SK-N-DZ (cell line): ENCODE results near the gene ARHGEF40.

Source experiments
- DNase-seq: peaks from one replicate; pipeline ENCODE4 v3.0.0-alpha.2; 2015; ENCODE audit warnings: low spot score

The ARHGEF40 gene

DNA sequence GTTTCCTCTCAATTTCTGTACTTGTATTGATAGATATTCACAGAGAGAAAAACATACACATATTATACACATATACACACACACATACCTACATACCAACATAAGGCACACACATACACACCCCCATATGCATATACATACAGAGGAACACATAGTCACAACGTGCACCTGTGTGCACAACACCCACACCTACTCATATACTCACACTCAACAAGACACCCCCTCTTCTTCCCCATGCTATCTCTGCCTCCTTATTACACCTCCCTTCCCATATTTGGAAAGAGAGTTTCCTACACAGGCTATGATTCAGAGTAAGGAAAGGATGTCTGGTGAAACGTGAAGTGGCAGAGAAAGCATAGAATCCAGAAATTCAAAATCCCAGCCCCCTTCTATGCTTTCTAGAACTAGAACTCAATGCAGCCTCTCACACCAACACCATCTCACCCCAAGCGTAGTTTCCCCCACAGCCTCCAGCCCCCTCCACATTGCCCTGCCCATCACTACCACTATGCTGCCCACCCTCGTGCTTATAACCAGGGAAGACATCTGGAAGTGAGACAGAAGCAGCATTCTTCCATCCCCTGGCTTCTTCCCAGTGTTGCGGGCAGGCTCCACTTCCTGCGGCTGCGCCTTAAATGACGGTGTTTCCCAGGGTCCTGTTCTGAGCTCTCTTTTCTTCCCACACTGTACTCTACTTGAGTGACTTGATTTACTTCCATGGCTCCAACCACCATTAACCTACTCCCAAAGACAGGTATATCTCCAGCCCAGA lies 10.1 kb upstream of the ARHGEF40 start:
- DNase-seq = no peak

DNA sequence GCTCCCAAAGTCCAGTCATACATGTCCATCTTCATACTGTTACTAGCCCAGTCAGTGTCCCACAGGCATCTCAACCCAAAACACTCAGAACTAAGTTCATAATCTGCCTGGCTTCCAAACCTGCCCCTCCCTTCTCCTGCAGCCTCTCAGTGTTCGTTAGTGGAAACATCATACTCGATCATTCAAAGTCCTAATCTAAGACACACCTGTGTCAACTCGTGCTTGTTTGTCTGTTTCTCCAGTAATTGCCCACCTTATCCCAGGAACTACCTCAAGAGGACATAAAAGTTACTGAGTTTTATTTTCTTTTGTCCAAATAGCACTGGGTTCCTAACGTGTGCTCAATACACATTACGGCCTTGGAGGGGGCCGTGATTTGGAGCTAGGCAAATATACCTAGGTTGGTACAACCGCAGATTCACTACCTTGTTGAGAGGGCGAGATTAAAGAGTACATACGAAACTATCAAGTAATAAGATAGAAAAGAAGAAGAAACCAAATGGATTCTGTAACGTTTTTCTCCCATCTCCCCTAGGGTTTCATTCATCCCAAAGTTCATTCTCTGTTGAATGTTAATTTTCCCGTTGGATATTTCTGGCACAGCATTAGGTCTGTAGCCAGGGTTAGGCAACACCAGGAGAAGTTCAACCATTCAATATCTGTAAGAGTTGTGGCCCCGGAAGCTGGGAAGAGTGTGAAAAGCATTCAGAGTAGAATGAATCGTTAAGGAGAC lies 9.3 kb upstream of the ARHGEF40 start:
- no peak for DNase-seq

DNA sequence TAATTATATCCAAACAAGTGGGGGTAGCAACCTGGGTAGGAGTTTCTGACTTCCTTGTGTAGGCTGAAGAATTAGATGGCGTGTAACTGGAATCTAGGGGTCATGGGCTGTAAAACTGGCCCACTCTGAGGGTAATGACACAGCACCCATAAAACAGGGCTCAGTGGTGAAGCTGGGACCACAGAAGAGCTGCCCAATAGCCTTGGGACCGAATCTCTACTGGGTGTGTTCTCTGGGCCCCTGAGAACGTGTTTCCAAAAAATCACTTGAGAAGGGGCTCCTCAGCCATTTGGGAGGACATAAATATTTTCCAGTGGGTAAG lies 8.8 kb upstream of the ARHGEF40 start:
- DNase-seq = no peak

DNA sequence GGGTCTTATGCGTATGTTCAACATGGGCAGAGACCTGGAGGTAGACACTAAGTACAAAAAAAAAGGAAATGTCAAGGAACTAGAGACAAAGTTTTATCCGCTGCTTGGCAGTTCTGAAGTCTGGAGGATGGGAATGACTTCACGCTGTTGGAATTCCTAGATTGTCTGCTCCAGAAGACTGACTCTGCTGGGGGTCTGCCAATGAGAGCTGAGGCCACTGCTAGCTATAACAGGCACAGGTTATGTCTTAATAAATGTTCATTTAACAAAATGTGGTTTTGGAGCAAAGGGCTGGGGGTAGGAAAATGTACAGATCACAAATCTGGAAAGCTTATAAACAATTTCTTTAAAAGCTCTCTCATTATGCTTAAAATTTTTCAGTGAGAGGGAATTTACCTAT lies 6.6 kb upstream of the ARHGEF40 start:
- no peak for DNase-seq

DNA sequence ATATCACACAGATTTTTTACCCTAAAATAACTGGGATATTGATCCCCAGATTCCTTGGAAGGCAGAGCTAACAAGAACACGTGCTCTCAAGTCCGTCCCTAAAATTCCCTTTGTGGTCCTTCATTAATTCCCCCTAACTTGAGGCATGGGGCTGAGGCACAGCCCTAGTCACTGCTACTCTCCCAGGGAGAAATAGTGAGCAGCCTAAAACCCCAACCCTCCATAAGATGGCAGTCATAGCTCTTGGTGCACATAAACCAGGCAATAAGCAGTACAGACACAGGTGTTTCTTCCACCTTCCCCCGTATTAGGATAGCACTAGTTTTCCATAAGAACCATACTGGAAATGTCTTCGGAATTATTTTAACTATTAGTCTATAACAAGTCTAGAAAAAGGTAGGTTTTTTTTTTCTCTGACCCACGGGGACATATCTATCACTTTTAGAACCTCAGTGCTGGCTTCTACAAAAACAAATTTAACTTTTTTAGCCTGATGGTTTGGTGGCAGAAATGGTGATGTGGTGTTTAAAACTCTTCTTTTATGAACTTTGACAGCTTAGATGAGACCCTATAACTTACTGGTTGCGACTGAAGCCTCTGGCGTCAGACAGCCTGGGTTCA lies 3.1 kb upstream of the ARHGEF40 start:
- peak; percentile 17 for DNase-seq

DNA sequence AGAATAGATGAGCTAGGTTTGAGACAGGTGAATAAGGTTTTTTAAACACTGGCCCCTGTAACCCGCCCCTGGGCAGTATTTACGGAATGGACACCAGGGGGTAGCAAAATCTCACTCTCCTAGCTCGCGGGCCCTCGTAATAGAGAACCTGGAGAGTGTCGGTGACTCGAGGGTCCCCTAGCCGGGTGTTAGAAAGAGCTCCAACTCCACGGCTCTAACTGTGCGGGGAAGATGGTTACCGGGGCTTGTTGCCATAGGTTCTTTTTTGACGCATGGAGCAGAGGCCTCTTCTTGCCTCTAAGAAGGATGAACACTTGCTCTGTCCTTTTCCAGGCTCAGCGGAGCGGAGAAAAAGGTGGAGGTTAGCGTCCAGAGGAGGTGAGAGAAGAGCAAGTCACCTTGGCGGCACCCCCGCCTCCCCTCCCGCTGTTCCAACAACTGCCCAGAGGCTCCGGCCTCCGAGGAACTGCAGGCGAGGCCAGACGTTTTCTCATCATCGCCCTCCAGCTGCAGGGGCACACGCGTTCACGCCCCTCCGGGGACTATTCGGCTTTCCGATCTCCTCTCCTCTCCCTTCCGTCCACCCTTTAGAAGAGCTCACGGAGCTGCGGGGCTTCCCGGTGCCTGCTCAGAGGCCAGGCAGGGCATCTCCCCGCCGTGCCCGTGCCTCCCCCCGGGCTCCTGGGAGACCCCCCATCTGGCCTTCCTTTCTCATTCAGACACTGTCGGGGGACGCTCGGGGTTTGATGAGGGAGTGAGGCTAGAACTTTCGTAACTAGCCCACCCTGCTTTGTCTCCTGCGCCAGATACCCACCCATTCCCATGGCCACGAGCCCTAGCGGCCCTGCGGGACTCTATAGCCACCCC lies 1.4 kb upstream of the ARHGEF40 start:
- peak; percentile 78 for DNase-seq

DNA sequence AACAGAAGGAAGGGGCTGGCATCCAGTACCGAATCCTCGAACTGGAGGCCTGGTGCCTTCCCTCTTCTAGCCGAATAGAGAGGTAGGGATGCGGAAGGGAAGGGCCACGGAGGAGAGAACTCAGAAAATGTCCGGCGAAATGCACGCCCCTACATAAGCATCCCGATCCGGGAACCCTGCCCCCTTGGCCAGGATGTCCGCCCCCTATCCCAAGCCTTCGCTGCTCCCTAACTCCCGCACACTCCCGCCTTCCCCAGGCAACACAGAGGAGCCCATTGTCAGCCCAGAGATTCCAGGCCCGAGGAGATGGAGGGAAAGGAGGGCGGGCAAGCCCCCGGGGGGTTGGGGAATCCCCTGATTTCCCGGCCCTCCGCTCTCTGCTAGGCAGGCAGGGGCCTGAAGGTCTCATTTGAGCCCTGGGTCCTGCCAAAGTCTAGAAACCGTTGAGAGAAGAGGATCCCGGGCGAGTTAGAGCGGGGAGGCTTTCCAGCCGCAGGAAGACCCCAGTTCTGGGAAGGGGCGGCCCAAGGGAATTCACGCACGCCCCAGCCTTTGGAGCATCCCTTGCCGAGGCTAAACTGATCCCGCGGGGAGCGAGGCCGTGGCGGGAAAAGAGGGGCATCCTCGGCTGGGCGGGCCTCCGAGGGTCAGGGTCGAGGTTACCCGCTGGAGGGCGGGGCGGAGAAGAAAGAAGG lies 569 bp upstream of the ARHGEF40 start:
- DNase-seq = peak; percentile 74

DNA sequence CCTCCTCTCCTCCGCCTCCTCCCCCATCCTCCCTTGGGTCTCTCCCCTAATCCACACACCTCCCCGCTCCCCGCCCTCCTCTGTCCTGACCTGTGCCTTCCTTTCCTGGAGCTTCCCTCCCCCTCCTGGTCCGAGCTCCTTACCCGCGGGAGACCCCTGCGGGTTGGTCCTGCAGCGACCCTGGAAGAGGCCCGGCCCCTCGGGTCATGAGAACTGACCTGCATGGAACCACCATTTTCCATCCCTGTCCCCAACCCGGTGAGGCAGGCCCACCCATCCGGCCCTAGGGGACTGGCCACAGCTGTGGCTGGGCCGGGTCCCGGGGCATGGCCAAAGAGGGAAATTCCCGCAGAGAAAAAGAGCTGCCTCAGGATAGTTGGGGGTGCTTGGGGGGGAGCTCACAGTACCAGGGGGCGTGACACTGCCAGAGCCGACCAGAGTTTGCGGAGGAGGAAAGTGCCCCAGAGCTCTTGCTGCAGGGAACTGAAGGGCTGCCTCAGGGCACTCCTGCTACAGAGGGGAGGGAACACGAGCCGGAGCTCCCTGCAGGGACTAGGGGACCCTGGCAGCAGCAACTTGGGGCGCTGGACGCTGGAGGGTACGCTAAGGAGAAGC lies 613 bp downstream of the ARHGEF40 start:
- DNase-seq = peak; percentile 73

DNA sequence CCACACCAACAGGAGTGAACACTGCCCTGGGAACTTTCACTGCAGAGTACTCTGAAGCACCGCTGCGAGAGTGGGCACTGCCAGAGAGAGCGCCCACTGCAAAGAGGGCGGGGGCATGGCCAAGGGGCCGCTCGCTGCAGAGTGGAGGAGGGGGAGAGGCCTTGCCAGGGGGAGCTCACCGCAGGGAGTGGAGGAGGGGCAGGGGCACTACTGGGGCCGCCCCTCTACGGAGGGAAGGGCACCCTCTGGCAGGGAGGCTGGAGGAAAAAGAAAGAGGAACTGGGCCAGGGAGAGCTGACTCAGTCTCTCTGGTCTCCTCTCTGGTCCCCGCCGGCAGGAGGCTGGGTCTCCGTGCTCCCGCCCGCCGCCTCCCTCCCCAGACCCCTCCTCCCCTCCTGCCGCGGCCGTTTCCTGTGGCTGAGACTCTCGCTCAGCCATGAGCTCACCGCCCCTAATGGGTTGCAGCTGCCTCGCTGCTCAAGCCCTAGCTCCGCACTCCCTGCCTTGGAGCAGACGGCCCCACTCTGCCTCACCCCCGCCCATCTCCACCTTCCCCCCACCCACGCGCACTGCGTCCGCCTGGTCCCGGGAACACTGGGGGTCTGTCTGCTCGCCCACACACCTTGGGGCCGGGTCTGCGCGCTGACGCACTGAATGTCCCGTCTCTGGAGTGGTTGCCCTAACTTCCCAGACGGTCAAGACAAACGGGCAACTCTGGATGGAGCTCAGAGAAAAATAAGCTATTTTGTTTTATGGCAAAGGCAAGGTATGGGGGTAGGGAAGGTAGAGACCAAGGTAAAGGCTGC lies 1.3 kb downstream of the ARHGEF40 start:
- DNase-seq = peak; percentile 84

DNA sequence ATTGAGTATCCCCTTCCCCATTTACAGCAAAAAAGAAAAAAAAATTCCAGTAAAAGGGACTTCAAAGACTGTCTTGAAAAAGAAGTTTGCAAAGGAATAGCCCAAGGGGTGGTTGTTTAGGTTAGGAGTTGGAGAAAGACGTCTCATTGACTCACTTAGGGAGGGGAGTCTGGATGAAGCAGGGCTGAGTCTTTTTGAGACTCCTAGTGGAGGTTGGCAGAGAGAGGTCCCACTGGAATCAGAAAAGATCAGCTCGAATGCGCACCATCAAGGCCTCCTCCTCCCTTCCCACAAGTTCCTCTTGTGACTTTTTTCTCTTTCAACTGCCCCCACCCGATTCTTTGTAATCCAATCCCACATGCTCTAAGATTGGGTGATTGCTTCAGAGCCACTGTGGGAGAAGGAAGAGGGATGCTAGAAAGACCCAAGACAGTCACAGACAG lies 1.9 kb downstream of the ARHGEF40 start:
- DNase-seq = peak; percentile 20

DNA sequence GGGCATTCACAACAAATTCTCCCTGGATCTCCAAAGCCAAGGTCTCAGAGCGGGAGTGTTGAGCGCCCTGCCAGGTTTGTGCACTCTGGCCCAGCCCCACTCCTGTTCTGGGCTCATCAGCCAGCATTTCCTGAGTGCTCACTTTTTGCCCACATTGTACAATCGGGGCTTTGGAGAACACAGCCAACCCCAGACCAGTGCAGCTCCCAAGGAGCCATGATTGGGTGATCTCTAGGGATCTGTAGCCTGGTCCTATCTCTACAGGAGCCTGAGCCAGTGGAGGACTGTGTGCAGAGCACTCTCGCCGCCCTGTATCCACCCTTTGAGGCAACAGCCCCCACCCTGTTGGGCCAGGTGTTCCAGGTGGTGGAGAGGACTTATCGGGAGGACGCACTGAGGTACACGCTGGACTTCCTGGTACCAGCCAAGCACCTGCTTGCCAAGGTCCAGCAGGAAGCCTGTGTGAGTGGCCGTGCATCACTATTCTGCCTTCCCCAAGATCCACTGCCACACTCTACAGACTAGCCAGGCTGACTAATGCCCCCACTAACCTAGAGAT lies 2.8 kb downstream of the ARHGEF40 start:
- no peak for DNase-seq

DNA sequence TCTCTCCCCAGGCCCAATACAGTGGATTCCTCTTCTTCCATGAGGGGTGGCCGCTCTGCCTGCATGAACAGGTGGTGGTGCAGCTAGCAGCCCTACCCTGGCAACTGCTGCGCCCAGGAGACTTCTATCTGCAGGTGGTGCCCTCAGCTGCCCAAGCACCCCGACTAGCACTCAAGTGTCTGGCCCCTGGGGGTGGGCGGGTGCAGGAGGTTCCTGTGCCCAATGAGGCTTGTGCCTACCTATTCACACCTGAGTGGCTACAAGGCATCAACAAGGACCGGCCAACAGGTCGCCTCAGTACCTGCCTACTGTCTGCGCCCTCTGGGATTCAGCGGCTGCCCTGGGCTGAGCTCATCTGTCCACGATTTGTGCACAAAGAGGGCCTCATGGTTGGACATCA lies 3.8 kb downstream of the ARHGEF40 start:
- DNase-seq = no peak

DNA sequence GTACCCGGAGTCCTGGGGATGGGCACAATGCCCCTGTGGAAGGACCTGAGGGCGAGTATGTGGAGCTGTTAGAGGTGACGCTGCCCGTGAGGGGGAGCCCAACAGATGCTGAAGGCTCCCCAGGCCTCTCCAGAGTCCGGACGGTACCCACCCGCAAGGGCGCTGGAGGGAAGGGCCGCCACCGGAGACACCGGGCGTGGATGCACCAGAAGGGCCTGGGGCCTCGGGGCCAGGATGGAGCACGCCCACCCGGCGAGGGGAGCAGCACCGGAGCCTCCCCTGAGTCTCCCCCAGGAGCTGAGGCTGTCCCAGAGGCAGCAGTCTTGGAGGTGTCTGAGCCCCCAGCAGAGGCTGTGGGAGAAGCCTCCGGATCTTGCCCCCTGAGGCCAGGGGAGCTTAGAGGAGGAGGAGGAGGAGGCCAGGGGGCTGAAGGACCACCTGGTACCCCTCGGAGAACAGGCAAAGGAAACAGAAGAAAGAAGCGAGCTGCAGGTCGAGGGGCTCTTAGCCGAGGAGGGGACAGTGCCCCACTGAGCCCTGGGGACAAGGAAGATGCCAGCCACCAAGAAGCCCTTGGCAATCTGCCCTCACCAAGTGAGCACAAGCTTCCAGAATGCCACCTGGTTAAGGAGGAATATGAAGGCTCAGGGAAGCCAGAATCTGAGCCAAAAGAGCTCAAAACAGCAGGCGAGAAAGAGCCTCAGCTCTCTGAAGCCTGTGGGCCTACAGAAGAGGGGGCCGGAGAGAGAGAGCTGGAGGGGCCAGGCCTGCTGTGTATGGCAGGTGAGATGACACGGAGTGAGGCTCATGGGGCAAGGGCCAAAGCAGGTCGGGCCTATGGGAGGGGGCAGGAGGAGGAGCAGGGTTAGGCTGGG lies 4.5 kb downstream of the ARHGEF40 start:
- DNase-seq = no peak

DNA sequence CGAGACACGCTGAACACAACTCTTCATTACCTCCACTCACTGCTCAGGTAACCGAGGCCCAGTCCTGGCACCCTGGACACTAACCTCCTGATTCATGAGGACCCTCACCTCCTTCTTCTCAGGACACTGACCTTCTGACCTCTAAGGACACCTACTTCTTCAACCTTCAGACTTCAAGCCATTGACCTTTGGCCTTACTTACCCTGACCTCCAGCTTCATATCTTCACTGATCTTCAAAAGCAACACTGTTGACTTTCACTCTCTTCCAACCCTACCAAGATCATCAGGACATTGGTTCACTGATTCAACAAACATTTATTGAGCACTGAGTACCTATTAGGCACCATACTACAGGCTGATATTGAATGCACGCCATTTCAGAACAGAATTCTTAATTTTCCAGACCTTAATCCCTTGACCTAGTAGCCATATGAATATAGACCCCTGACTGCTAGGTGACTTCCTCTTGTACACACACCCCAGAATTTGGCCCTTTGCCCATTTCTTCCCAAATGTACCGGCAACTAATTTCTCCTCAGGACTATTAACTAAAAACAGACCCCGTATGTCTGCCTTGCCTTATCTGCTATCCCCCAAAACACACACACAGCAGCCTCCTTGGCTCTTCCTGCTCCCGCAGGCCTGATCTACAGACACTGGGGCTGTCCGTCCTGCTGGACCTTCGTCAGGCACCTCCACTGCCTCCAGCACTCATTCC lies 5.8 kb downstream of the ARHGEF40 start:
- DNase-seq = no peak

DNA sequence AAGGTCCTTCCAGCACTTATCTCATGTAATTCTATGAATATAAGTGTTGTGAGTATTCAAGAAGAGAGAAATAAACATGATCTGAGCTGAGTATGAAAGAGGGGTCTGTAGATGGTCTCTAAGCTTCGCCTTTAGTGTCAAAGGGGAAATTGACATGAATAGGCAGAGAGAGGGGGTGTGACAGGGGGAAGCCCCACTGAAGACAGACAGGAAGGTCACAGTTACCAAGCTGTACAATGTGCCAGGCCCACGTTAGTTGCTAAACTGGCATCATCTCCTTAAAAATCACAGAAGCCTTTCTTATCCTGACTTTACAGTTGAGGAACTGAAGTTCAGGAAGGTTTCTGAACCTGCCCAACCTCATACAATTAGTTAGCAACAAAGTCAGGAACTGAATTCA lies 7.6 kb downstream of the ARHGEF40 start:
- DNase-seq = no peak

DNA sequence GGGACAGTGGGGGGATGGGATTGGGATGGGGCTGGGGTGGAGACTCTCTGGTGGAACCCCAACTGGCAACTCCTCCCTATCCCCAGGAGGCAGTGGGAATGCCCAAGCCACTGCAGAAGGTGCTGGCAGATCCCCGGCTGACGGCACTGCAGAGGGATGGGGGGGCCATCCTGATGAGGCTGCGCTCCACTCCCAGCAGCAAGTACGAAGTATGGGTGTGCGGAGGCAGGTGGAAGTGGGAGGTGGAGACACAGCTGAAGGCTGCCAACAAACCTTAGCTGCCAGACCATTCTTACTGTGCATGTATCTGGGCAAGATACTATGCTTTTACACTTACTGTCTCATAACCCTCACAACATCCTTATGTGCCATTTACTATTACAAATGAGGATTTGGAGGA lies 8.2 kb downstream of the ARHGEF40 start:
- DNase-seq = no peak

DNA sequence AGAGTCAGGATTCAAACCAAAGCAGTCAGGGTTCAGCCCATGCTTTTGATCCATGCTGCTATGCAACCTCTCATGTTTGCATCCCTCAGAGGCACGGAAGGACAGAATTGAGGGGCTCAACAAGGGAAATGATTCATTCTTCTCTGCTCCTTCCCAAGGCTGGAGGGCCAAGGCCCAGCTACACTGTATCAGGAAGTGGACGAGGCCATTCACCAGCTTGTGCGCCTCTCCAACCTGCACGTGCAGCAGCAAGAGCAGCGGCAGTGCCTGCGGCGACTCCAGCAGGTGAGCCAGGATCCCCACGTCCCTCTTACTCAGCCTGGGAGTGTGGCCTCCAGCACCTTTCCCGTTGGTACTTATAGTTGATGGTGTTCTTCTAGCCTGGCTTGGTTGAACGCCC lies 8.6 kb downstream of the ARHGEF40 start:
- DNase-seq = no peak
